Bronchial epithelial cell (primary cell): Measurements from ENCODE around the gene SEMA6C. TPM values are rescaled to one million over a fixed set of nuclear protein-coding genes. Genes with fewer than 3 reads are reported as not detected.

Source experiments
- DNase-seq: peaks from one replicate; pipeline ENCODE4 v3.0.0-alpha.2; 2010; ENCODE audit warnings: low read depth
- FAIRE-seq: peaks from 2 replicates; lab custom pipeline; 2011; peaks lifted over from hg19 to GRCh38; lab: Jason Lieb, UNC
- H3K27me3 ChIP-seq: 2 replicates; pipeline ENCODE4 v1.5.1; 2011; ENCODE audit warnings: low read length; ENCODE audit not compliant: control insufficient read depth, insufficient read depth
- H3K36me3 ChIP-seq: 2 replicates; pipeline ENCODE4 v1.5.1; 2011; ENCODE audit warnings: low read length; ENCODE audit not compliant: control insufficient read depth, insufficient read depth
- H3K4me3 ChIP-seq: 2 replicates; pipeline ENCODE4 v1.5.1; 2011; ENCODE audit warnings: mild to moderate bottlenecking, low read depth, low read length, control low read depth
- total RNA-seq: library from RNA; depleted of rRNA; stranded (reverse); fragments of >200 nt; gene quantifications from 2 replicates; pipeline ENCODE4 v1.2.1, GENCODE V29; 2014
- TF ChIP-seq, protein P1 (sequence below): IDR thresholded peaks from 2 replicates; pipeline ENCODE4 v1.5.1; 2011; ENCODE audit warnings: mild to moderate bottlenecking, moderate library complexity, low read length, control low read depth, inconsistent platforms; ENCODE audit not compliant: insufficient read depth, severe bottlenecking

Gene SEMA6C
- total RNA-seq, 1 donor from 2014 or later: 0.53 TPM

DNA sequence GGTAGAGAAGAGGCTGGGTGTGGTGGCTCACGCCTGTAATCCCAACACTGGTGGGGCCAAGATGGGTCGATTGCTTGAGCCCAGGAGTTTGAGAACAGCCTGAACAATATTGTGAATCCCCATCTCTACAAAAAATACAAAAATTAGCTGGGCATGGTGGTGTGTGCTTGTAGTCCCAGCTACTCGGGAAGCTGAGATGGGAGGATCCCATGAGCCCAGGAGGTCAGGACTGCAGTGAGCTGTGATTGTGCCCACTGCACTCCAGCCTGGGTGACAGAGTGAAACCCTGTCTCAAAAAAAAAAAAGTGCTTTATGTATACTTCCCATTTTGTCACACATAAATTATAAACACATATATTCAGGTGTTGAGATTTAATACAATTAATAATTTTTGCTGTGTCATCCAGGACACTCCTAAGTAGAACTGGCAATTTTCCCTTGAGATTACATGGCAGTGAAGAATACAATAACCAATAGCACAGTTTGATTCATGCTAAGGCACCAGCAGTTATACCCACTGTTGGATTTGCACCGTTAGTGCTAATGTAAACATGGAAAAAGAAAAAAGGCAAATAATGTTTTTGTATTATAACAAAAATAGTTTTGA lies 60.4 kb downstream of the SEMA6C start:
- TF ChIP-seq, protein P1, sequence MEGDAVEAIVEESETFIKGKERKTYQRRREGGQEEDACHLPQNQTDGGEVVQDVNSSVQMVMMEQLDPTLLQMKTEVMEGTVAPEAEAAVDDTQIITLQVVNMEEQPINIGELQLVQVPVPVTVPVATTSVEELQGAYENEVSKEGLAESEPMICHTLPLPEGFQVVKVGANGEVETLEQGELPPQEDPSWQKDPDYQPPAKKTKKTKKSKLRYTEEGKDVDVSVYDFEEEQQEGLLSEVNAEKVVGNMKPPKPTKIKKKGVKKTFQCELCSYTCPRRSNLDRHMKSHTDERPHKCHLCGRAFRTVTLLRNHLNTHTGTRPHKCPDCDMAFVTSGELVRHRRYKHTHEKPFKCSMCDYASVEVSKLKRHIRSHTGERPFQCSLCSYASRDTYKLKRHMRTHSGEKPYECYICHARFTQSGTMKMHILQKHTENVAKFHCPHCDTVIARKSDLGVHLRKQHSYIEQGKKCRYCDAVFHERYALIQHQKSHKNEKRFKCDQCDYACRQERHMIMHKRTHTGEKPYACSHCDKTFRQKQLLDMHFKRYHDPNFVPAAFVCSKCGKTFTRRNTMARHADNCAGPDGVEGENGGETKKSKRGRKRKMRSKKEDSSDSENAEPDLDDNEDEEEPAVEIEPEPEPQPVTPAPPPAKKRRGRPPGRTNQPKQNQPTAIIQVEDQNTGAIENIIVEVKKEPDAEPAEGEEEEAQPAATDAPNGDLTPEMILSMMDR: no peak
- DNase-seq (no peak), FAIRE-seq (no peak)
- Histone ChIP-seq H3K36me3 (no peaks in the 10 kb centered on the region), H3K4me3 (no peak overlapping the region), H3K27me3 (no peaks in the 10 kb centered on the region)

Other genes starting within 250 kb of the SEMA6C start
- gene SETDB1, start 220.3 kb downstream of the SEMA6C start, total RNA-seq: 24.0 and 24.7 TPM in 2 replicates
- gene CERS2, start 171.8 kb downstream of the SEMA6C start, total RNA-seq: 55.2 and 82.9 TPM in 2 replicates
- 0.26 and 0.90 TPM in 2 replicates for gene ANXA9, start 164.3 kb downstream of the SEMA6C start, total RNA-seq
- 5.5 and 13.6 TPM in 2 replicates for gene MINDY1, start 139.7 kb downstream of the SEMA6C start, total RNA-seq
- 6.6 and 6.9 TPM in 2 replicates for gene PRUNE1, start 138.2 kb downstream of the SEMA6C start, total RNA-seq
- gene BNIPL, start 110.0 kb downstream of the SEMA6C start, total RNA-seq: 4.7 and 68.1 TPM in 2 replicates
- 0.53 and 0.64 TPM in 2 replicates for gene C1orf56, start 98.9 kb downstream of the SEMA6C start, total RNA-seq
- gene CDC42SE1, start 87.0 kb downstream of the SEMA6C start, total RNA-seq: 81.6 and 125 TPM in 2 replicates
- 0.79 and 4.4 TPM in 2 replicates for gene MLLT11, start 86.2 kb downstream of the SEMA6C start, total RNA-seq
- gene GABPB2, start 75.9 kb downstream of the SEMA6C start, total RNA-seq: 10.8 and 19.3 TPM in 2 replicates
- gene TNFAIP8L2, start 10.0 kb upstream of the SEMA6C start, total RNA-seq: not detected in 2 replicates
- gene LYSMD1, start 19.3 kb upstream of the SEMA6C start, total RNA-seq: 5.0 and 8.6 TPM in 2 replicates
- gene SCNM1, start 19.5 kb upstream of the SEMA6C start, total RNA-seq: 19.7 and 34.9 TPM in 2 replicates
- gene TMOD4, start 29.4 kb upstream of the SEMA6C start, total RNA-seq: not detected in 2 replicates
- 64.2 and 69.4 TPM in 2 replicates for gene VPS72, start 43.6 kb upstream of the SEMA6C start, total RNA-seq
- 40.2 and 44.0 TPM in 2 replicates for gene PIP5K1A, start 51.9 kb upstream of the SEMA6C start, total RNA-seq
- 259 and 280 TPM in 2 replicates for gene PSMD4, start 108.1 kb upstream of the SEMA6C start, total RNA-seq
- 9.0 and 12.8 TPM in 2 replicates for gene ZNF687, start 135.7 kb upstream of the SEMA6C start, total RNA-seq
- gene PI4KB, start 180.8 kb upstream of the SEMA6C start, total RNA-seq: 20.8 and 30.9 TPM in 2 replicates
- gene RFX5, start 200.6 kb upstream of the SEMA6C start, total RNA-seq: 8.8 and 16.6 TPM in 2 replicates
- gene SELENBP1, start 226.1 kb upstream of the SEMA6C start, total RNA-seq: 4.2 and 7.0 TPM in 2 replicates